HG03442 (cell line): ENCODE measurements around the gene ZXDC.

Source experiments
- ATAC-seq: cut with Tn5 transposase; IDR thresholded peaks from one replicate; pipeline ENCODE4 v1.9.1; 2021; ENCODE audit warnings: mild to moderate bottlenecking, moderate library complexity; ENCODE audit not compliant: unreplicated experiment

Gene ZXDC

GRCh38 chr3:126456766-126457388 lies 18.8 kb downstream of the ZXDC start:
- ATAC-seq: no peak

- no peak for ATAC-seq
These were observed 19.5 kb downstream of the ZXDC start for GRCh38 chr3:126456211-126456610.

- ATAC-seq: no peak
These were observed 21.1 kb downstream of the ZXDC start for GRCh38 chr3:126454437-126455198.

GRCh38 chr3:126454025-126454424 lies 21.7 kb downstream of the ZXDC start:
- ATAC-seq: no peak

- no peak for ATAC-seq
These were observed 23.5 kb downstream of the ZXDC start for GRCh38 chr3:126452213-126452612.

- no peak for ATAC-seq
These were observed 24.2 kb downstream of the ZXDC start for GRCh38 chr3:126451511-126451910.

GRCh38 chr3:126450744-126451143 lies 24.9 kb downstream of the ZXDC start:
- no peak for ATAC-seq

- no peak for ATAC-seq
These were observed 25.5 kb downstream of the ZXDC start for GRCh38 chr3:126450219-126450618.

GRCh38 chr3:126449621-126450051 lies 26.1 kb downstream of the ZXDC start:
- no peak for ATAC-seq

- no peak for ATAC-seq
These were observed 26.9 kb downstream of the ZXDC start for GRCh38 chr3:126448893-126449180.

- ATAC-seq: no peak
These were observed 27.4 kb downstream of the ZXDC start for GRCh38 chr3:126448136-126448892.

- ATAC-seq: no peak
These were observed 28.1 kb downstream of the ZXDC start for GRCh38 chr3:126447456-126448106.

- ATAC-seq: no peak
These were observed 28.9 kb downstream of the ZXDC start for GRCh38 chr3:126446791-126447190.

- no peak for ATAC-seq
These were observed 29.4 kb downstream of the ZXDC start for GRCh38 chr3:126446301-126446700.

GRCh38 chr3:126445506-126445905 lies 30.2 kb downstream of the ZXDC start:
- ATAC-seq: no peak

- no peak for ATAC-seq
These were observed 32.8 kb downstream of the ZXDC start for GRCh38 chr3:126442856-126443242.

GRCh38 chr3:126442094-126442855 lies 33.4 kb downstream of the ZXDC start:
- no peak for ATAC-seq

GRCh38 chr3:126441256-126441880 lies 34.3 kb downstream of the ZXDC start:
- ATAC-seq: no peak

- ATAC-seq: no peak
These were observed 35.0 kb downstream of the ZXDC start for GRCh38 chr3:126440709-126440995.

- ATAC-seq: no peak
These were observed 35.6 kb downstream of the ZXDC start for GRCh38 chr3:126439968-126440708.
